Activated CD8-positive, alpha-beta memory T cell treated with anti-CD3 and anti-CD28 coated beads, Interleukin-2, amount 50 U/mL, for 1 hour (primary cell): ENCODE results near the gene ABCB1.

ENCODE experiments used
- DNase-seq: peaks from one replicate; pipeline ENCODE4 v3.0.0-alpha.2; 2020; ENCODE audit errors: extremely low read depth

The ABCB1 gene

GRCh38 chr7:87513735-87514335, 86.8 kb downstream of the ABCB1 start:
- DNase-seq: no peak

GRCh38 chr7:87512906-87513305, 87.8 kb downstream of the ABCB1 start:
- no peak for DNase-seq

GRCh38 chr7:87511510-87511909, 89.2 kb downstream of the ABCB1 start:
- DNase-seq: no peak

GRCh38 chr7:87510411-87510875, 90.2 kb downstream of the ABCB1 start:
- DNase-seq: no peak

- DNase-seq: no peak
Measured at GRCh38 chr7:87507446-87507845, 93.2 kb downstream of the ABCB1 start.

- DNase-seq: no peak
Measured at GRCh38 chr7:87506246-87507180, 94.2 kb downstream of the ABCB1 start.

- DNase-seq: no peak
Measured at GRCh38 chr7:87505557-87506245, 95.0 kb downstream of the ABCB1 start.

GRCh38 chr7:87505122-87505521, 95.6 kb downstream of the ABCB1 start:
- DNase-seq: no peak

GRCh38 chr7:87499494-87499893, 101.2 kb downstream of the ABCB1 start:
- no peak for DNase-seq

- DNase-seq: no peak
Measured at GRCh38 chr7:87498893-87499292, 101.8 kb downstream of the ABCB1 start.

GRCh38 chr7:87497482-87497881, 103.2 kb downstream of the ABCB1 start:
- no peak for DNase-seq

- no peak for DNase-seq
Measured at GRCh38 chr7:87495366-87495765, 105.3 kb downstream of the ABCB1 start.

GRCh38 chr7:87494454-87494853, 106.2 kb downstream of the ABCB1 start:
- DNase-seq: no peak

- DNase-seq: no peak
Measured at GRCh38 chr7:87483131-87483530, 117.6 kb downstream of the ABCB1 start.

- DNase-seq: no peak
Measured at GRCh38 chr7:87482115-87482514, 118.6 kb downstream of the ABCB1 start.

- no peak for DNase-seq
Measured at GRCh38 chr7:87480386-87480785, 120.3 kb downstream of the ABCB1 start.

- DNase-seq: no peak
Measured at GRCh38 chr7:87479951-87480350, 120.7 kb downstream of the ABCB1 start.

- DNase-seq: no peak
Measured at GRCh38 chr7:87476179-87476557, 124.5 kb downstream of the ABCB1 start.

GRCh38 chr7:87475359-87476178, 125.1 kb downstream of the ABCB1 start, which contains the start of gene ABCB4:
TSS of gene ABCB4 (minus strand) at chr7:87475680. CDS start at chr7:87475465, 215 bp downstream.
- no peak for DNase-seq

GRCh38 chr7:87474533-87475358, 125.9 kb downstream of the ABCB1 start:
- no peak for DNase-seq

GRCh38 chr7:87473986-87474385, 126.7 kb downstream of the ABCB1 start:
- no peak for DNase-seq
